ENCODE results near the gene GPRASP2.
A peak's percentile ranks its signal among the peaks of the same experiment; 100 is the strongest.
"Not testable (repeated sequence)": the region's sequence is repeated elsewhere in the genome, so short reads cannot be mapped to it uniquely, and the experiment has no call there.

The GPRASP2 gene

DNA sequence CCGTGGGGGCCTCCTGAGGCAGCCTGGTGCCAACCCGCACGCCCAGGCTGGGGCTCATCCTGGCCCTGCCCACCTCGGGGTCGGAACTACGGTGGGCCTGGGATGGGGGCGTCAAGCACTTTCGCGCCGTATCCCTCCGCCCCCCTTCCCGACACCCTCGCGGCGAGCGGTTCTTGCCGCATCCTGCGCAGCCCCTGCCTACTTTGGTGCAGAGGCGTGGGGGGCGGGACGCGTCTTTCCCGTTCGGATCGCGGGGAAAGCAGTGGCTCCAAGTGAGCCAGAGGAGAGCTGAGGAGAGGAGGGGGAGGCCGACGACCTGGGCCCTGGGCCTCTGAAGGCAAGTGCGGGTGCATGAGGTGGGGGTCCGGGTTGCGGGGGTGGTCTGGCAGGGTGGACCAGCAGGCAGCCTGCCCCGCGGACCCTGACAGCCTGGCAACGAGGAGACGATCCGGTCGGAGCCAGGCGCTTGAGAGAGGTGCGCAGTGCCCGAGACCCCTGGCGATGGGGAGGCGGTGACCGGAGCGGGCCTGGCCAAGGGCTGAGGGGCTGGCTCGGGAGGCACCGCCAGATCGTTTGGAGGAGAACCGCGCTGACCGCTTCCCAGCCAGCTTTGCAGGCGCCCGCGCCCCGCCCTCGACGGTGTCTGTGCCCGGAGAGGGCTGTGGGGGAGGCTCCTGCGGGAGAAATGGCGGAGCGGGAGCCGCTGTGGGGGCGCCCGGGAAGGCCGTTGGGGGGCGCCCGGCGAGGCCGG lies at the start of gene GPRASP2:
GPRASP2 (plus strand) TSS at position 233 of the 751 bp plus-strand sequence. CDS start 2,422 bp downstream, outside the sequence.
- peak within 1 kb of the TSS; percentile 66 to 74 for H3K4me3 ChIP-seq (replicated peaks in 1 of 2; ENCODE audit: low read depth in 2 of 2, low read length in 2 of 2)
- TF ChIP-seq, protein P1, sequence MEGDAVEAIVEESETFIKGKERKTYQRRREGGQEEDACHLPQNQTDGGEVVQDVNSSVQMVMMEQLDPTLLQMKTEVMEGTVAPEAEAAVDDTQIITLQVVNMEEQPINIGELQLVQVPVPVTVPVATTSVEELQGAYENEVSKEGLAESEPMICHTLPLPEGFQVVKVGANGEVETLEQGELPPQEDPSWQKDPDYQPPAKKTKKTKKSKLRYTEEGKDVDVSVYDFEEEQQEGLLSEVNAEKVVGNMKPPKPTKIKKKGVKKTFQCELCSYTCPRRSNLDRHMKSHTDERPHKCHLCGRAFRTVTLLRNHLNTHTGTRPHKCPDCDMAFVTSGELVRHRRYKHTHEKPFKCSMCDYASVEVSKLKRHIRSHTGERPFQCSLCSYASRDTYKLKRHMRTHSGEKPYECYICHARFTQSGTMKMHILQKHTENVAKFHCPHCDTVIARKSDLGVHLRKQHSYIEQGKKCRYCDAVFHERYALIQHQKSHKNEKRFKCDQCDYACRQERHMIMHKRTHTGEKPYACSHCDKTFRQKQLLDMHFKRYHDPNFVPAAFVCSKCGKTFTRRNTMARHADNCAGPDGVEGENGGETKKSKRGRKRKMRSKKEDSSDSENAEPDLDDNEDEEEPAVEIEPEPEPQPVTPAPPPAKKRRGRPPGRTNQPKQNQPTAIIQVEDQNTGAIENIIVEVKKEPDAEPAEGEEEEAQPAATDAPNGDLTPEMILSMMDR (IDR thresholded peaks at IDR 0.05; ENCODE audit: low read depth, low read length) = no peak
- DNase-seq (ENCODE audit: low read depth in 2 of 2) = peak; percentile 13 to 29

GRCh38 chrX:102663820-102664219 lies 48.4 kb upstream of the GPRASP2 start:
- DNase-seq (ENCODE audit: low read depth in 2 of 2); H3K4me3 ChIP-seq (replicated peaks in 1 of 2; ENCODE audit: low read depth in 2 of 2, low read length in 2 of 2): not testable (repeated sequence)

GRCh38 chrX:102667034-102667433 lies 45.2 kb upstream of the GPRASP2 start:
- DNase-seq (ENCODE audit: low read depth in 2 of 2); H3K4me3 ChIP-seq (replicated peaks in 1 of 2; ENCODE audit: low read depth in 2 of 2, low read length in 2 of 2): not testable (repeated sequence)

DNA sequence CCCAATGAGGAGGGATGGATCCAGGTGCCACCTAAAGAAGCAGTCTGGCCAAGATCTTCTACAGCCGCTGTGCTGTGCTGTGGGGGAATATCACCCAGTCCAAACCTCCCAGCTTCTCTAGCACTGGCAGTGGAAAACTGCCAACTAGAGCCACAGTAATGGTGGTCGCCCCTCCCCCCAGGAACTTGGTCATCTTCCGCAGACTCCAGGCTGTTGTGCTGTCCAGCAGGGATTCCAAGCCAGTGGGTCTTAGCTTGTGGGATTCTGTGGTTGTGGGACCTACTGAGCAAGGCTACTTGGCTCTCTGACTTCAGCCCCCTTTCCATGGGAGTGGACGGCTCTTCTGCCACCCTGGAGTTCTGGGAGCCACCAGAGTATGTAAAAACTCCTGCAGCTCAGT lies 42.7 kb upstream of the GPRASP2 start:
- H3K4me3 ChIP-seq (replicated peaks in 1 of 2; ENCODE audit: low read depth in 2 of 2, low read length in 2 of 2) = no peak overlapping the region
- DNase-seq (ENCODE audit: low read depth in 2 of 2) = no peak
- TF ChIP-seq, protein P1 (IDR thresholded peaks at IDR 0.05; ENCODE audit: low read depth, low read length) = no peak

DNA sequence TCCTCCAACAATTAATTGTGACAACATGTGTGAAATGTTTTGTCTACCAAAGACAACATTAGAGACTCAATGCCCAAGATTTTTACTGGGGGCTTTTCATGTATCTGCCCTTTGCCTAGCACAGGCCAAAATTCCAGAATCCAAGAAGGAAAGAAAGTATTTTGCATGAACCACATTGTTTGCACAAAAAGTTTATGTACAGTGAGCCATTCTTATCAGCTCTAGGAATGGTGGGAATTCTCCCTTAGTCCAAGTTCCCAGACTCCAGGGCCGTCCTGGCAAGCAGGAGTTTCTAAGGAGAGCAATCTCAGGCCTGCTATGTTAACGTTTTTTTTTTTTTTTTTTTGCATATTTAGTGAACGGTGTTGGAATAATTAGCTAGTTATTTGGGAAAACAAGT lies 39.4 kb upstream of the GPRASP2 start:
- no peak overlapping the region for H3K4me3 ChIP-seq (replicated peaks in 1 of 2; ENCODE audit: low read depth in 2 of 2, low read length in 2 of 2)
- TF ChIP-seq, protein P1 (IDR thresholded peaks at IDR 0.05; ENCODE audit: low read depth, low read length) = no peak
- peak in 1 of 2 donors; percentile 74 for DNase-seq (ENCODE audit: low read depth in 2 of 2)

- not testable (repeated sequence) for H3K4me3 ChIP-seq (replicated peaks in 1 of 2; ENCODE audit: low read depth in 2 of 2, low read length in 2 of 2); DNase-seq (ENCODE audit: low read depth in 2 of 2)
These were observed 34.8 kb upstream of the GPRASP2 start for GRCh38 chrX:102677479-102677878.

GRCh38 chrX:102684772-102685520 lies 27.3 kb upstream of the GPRASP2 start:
- TF ChIP-seq, protein P1 (IDR thresholded peaks at IDR 0.05; ENCODE audit: low read depth, low read length) = no peak
- H3K4me3 ChIP-seq (replicated peaks in 1 of 2; ENCODE audit: low read depth in 2 of 2, low read length in 2 of 2) = no peak overlapping the region
- no peak for DNase-seq (ENCODE audit: low read depth in 2 of 2)

DNA sequence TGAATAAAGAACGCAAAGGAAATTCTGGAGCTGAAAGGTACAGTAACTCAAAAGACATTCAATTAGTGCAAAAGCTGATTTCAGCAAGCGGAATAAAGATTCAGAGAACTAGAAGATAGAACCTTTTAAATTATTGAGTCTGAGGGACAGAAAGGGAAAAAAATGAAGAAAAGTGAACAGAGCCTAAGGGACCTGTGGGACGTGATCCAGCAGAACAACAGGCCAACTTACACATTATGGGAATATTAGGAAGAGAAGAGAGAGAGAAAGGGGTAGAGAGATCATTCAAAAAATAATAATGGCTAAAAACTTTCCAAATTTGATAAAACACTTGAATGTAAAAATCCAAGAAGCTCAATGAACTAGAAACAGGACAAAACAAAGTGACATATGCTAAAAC lies 17.5 kb upstream of the GPRASP2 start:
- H3K4me3 ChIP-seq (replicated peaks in 1 of 2; ENCODE audit: low read depth in 2 of 2, low read length in 2 of 2) = no peak overlapping the region
- DNase-seq (ENCODE audit: low read depth in 2 of 2) = no peak
- TF ChIP-seq, protein P1 (IDR thresholded peaks at IDR 0.05; ENCODE audit: low read depth, low read length) = no peak

Data from cardiac fibroblast (primary cell).